ENCODE measurements around the gene NDUFS2.
A peak's percentile ranks its signal among the peaks of the same experiment; 100 is the strongest.

NDUFS2 gene

GRCh38 chr1:161188381-161188780, 13.8 kb upstream of the NDUFS2 start:
- H3K4me3 ChIP-seq (ENCODE audit: low read depth, low read length), result no peak overlapping the region
- POLR2A ChIA-PET, result interaction anchor here (0.7 kb wide), 1 partner anchor 561 kb away, joined by 3 read pairs; the partner anchor contains the start of gene DUSP12
- CTCF ChIA-PET, result interaction anchor here (0.8 to 26.1 kb wide), 2 partner anchors 9 to 31 kb away, joined by 3 to 758 read pairs; partner anchors contain the start of genes APOA2, FCER1G and TOMM40L
- no peak for DNase-seq (ENCODE audit: low read depth, low spot score)
- TF ChIP-seq CTCF (IDR thresholded peaks at IDR 0.05; ENCODE audit: insufficient read depth, low read length, missing control alignments), result no peak

GRCh38 chr1:161189036-161189435, 13.1 kb upstream of the NDUFS2 start:
- TF ChIP-seq CTCF (IDR thresholded peaks at IDR 0.05; ENCODE audit: insufficient read depth, low read length, missing control alignments), result no peak
- DNase-seq (ENCODE audit: low read depth, low spot score), result no peak
- ChIA-PET CTCF (interaction anchor here (0.8 to 26.1 kb wide), 4 partner anchors 8 to 195 kb away, joined by 3 to 758 read pairs (median 51); partner anchors contain the start of genes APOA2, FCER1G and TOMM40L), POLR2A (no interaction called here)
- no peak overlapping the region for H3K4me3 ChIP-seq (ENCODE audit: low read depth, low read length)

GRCh38 chr1:161190962-161191521, 11.1 kb upstream of the NDUFS2 start:
- POLR2A ChIA-PET, result no interaction called here
- TF ChIP-seq CTCF (IDR thresholded peaks at IDR 0.05; ENCODE audit: insufficient read depth, low read length, missing control alignments), result no peak
- CTCF ChIA-PET, result interaction anchor here (0.8 to 26.1 kb wide), 15 partner anchors 10 to 193 kb away, joined by 4 to 758 read pairs (median 14); partner anchors contain the start of genes APOA2, B4GALT3, CFAP126 and FCER1G
- no peak for DNase-seq (ENCODE audit: low read depth, low spot score)
- no peak overlapping the region for H3K4me3 ChIP-seq (ENCODE audit: low read depth, low read length)

GRCh38 chr1:161191971-161192370, 10.2 kb upstream of the NDUFS2 start:
- CTCF ChIA-PET, result interaction anchor here (0.6 to 26.1 kb wide), 25 partner anchors 9 to 222 kb away, joined by 3 to 758 read pairs (median 7); partner anchors contain the start of genes APOA2, B4GALT3, CFAP126 and FCER1G
- POLR2A ChIA-PET, result no interaction called here

GRCh38 chr1:161192476-161193465, 9.4 kb upstream of the NDUFS2 start:
- CTCF ChIA-PET, result interaction anchor here (0.6 to 26.1 kb wide), 29 partner anchors 7 to 221 kb away, joined by 3 to 758 read pairs (median 5); partner anchors contain the start of genes APOA2, B4GALT3, CFAP126 and FCER1G

More at GRCh38 chr1:161191971-161192370, 10.2 kb upstream of the NDUFS2 start:
- no peak overlapping the region for H3K4me3 ChIP-seq (ENCODE audit: low read depth, low read length)
- DNase-seq (ENCODE audit: low read depth, low spot score), result no peak
- no peak for TF ChIP-seq CTCF (IDR thresholded peaks at IDR 0.05; ENCODE audit: insufficient read depth, low read length, missing control alignments)

More at GRCh38 chr1:161192476-161193465, 9.4 kb upstream of the NDUFS2 start:
- TF ChIP-seq CTCF (IDR thresholded peaks at IDR 0.05; ENCODE audit: insufficient read depth, low read length, missing control alignments), result peak; percentile 90
- no peak overlapping the region for H3K4me3 ChIP-seq (ENCODE audit: low read depth, low read length)
- no peak for DNase-seq (ENCODE audit: low read depth, low spot score)
- POLR2A ChIA-PET, result no interaction called here
